Measurements from ENCODE around the gene OR1K1.
"Not testable (repeated sequence)": the region's sequence is repeated elsewhere in the genome, so short reads cannot be mapped to it uniquely, and the experiment has no call there.

The OR1K1 gene

DNA sequence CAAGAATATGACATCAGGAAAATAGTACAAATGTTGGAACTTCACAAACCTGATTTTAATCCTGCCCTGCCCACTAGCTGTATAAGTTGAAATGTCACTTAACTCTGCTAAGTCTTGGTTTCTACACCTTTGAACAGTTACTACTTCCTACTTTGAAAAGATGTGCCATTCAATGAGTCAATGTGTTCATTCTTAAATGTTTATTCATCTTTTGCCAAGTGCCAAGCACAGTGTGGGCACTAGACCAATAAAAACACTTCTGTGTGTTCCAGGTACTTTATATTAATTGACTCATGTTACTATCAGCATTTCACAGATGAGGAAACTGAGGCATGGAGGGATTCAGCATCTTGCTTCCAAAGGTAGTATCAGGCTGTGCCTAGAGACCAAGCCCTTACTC, 15.6 kb downstream of the OR1K1 start:
- H3K4me1 ChIP-seq (ENCODE audit: control insufficient read depth, insufficient read depth, low read length), result no peaks in the 10 kb centered on the region
- no peaks in the 10 kb centered on the region for H3K27me3 ChIP-seq (ENCODE audit: control insufficient read depth, insufficient read depth, low read length)
- H3K27ac ChIP-seq (ENCODE audit: low read depth, low read length), result no peak overlapping the region
- H3K4me3 ChIP-seq (ENCODE audit: low read depth, low read length), result no peak overlapping the region
- H3K36me3 ChIP-seq (ENCODE audit: control insufficient read depth, insufficient read depth, low read length), result peaks cover 29% of the 10 kb centered on the region
- no peak overlapping the region for H3K9ac ChIP-seq (ENCODE audit: low read depth, low read length)
- H3K9me3 ChIP-seq (ENCODE audit: control insufficient read depth, insufficient read depth, low read length), result no peaks in the 10 kb centered on the region

DNA sequence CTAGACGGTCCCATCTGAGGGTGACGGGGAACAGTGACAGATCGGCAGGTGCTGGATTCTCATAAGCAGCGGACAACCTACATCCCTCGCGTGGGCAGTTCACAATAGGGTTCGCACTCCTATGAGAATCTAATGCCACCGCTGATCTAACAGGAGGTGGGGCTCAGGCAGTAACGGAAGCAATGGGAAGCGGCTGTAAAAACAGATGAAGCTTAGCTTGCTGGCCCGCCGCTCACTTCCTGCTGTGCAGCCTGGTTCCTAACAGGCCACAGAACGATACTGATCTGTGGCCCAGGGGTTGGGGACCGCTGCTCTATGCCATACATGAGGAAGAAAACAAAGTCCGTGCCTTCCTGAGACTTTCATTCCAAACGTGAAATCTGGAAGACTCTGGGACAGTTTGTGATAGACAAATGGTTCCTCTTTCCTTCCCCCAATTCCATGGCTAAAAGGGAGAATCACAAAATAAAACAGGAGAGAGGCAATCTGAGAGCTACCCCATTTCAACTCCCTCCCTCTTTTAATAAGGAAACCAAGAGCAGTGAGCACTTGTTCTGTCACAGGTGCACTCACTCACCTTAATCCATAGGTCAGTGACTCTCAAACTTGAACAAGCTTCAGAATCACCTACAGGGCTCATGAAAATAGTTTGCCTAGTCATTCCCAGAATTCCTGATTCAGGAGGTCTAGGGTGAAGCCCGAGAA, 16.4 kb downstream of the OR1K1 start:
- Histone ChIP-seq H3K36me3 (ENCODE audit: control insufficient read depth, insufficient read depth, low read length) (peaks cover 36% of the 10 kb centered on the region), H3K4me1 (ENCODE audit: control insufficient read depth, insufficient read depth, low read length) (no peaks in the 10 kb centered on the region), H3K9ac (ENCODE audit: low read depth, low read length) (no peak overlapping the region), H3K27ac (ENCODE audit: low read depth, low read length) (no peak overlapping the region), H3K27me3 (ENCODE audit: control insufficient read depth, insufficient read depth, low read length) (no peaks in the 10 kb centered on the region), H3K9me3 (ENCODE audit: control insufficient read depth, insufficient read depth, low read length) (no peaks in the 10 kb centered on the region), H3K4me3 (ENCODE audit: low read depth, low read length) (no peak overlapping the region)

DNA sequence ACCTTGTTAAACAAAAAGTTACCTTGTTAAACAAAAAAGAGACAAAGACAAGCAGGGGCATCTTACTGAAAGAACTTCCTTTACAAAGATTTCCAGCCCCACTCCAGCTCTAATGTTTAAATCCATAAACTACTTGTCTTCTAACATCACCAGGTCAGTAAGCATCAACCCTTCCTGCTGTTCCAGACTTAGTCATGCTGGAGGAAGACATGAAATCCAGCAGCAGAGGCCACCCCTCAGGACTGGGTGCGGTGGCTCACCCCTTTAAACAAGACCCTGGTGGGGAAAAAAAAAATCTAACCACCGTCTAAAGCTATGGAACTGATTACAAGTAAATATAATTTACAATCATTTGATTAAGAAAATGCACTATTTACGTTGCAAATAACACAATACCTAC, 19.4 kb downstream of the OR1K1 start:
- Histone ChIP-seq H3K9ac (ENCODE audit: low read depth, low read length) (no peak overlapping the region), H3K27ac (ENCODE audit: low read depth, low read length) (no peak overlapping the region), H3K9me3 (ENCODE audit: control insufficient read depth, insufficient read depth, low read length) (no peaks in the 10 kb centered on the region), H3K27me3 (ENCODE audit: control insufficient read depth, insufficient read depth, low read length) (no peaks in the 10 kb centered on the region), H3K4me1 (ENCODE audit: control insufficient read depth, insufficient read depth, low read length) (no peaks in the 10 kb centered on the region), H3K4me3 (ENCODE audit: low read depth, low read length) (no peak overlapping the region), H3K36me3 (ENCODE audit: control insufficient read depth, insufficient read depth, low read length) (peaks cover 65% of the 10 kb centered on the region)

DNA sequence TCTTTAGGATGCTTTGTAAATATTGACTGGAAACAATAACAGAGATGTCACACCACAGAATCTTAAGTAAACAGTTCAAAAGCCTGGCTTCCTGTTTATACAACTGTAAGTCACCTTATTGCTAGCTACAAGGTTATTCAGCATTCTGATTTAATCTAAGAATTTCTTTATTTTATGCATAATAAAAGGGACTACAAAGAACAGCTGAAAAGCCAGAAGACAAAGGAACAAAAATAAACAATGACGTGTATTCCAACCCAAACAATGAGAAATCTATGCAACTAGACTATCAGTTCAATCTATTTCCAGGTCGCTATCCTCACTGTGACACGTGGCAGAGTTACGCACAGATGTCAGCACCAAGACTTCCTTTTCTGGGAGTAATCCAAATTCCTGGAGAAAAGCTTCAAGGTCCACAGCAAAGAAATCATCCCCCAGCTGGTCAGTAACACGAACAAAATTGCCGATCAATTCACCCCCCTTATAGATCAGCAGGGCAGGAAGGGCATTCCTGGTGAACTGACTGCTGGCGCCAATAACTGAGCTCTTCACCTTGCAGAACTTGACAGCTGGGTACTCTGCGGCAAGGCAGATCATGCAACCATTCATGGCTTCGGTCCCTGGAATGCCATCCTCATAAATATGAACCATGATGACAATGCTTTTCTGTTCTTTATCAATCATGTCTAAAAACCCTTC, 20.0 kb downstream of the OR1K1 start:
- no peaks in the 10 kb centered on the region for H3K9me3 ChIP-seq (ENCODE audit: control insufficient read depth, insufficient read depth, low read length)
- peaks cover 71% of the 10 kb centered on the region for H3K36me3 ChIP-seq (ENCODE audit: control insufficient read depth, insufficient read depth, low read length)
- no peak overlapping the region for H3K27ac ChIP-seq (ENCODE audit: low read depth, low read length)

DNA sequence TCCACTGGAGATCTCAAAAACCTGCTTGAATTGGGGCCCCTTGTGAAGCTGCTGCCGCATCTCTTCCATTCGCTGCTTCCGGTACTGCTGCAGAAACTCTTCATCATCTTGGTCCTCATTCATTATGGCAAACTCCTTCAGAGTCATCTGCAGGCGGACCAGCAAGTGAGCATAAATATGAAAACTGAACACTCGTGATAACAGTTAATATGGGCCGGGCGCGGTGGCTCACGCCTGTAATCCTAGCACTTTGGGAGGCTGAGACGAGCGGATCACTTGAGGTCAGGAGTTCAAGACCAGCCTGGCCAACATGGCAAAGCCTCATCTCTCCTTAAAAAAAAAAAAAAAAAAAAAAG, 20.5 kb downstream of the OR1K1 start:
- Histone ChIP-seq H3K36me3 (ENCODE audit: control insufficient read depth, insufficient read depth, low read length) (peaks cover 75% of the 10 kb centered on the region), H3K9ac (ENCODE audit: low read depth, low read length) (no peak overlapping the region), H3K27me3 (ENCODE audit: control insufficient read depth, insufficient read depth, low read length) (no peaks in the 10 kb centered on the region), H3K4me1 (ENCODE audit: control insufficient read depth, insufficient read depth, low read length) (no peaks in the 10 kb centered on the region), H3K9me3 (ENCODE audit: control insufficient read depth, insufficient read depth, low read length) (no peaks in the 10 kb centered on the region), H3K4me3 (ENCODE audit: low read depth, low read length) (no peak overlapping the region), H3K27ac (ENCODE audit: low read depth, low read length) (no peak overlapping the region)

More for the DNA sequence above, 20.0 kb downstream of the OR1K1 start:
- H3K9ac ChIP-seq (ENCODE audit: low read depth, low read length), result no peak overlapping the region
- H3K27me3 ChIP-seq (ENCODE audit: control insufficient read depth, insufficient read depth, low read length), result no peaks in the 10 kb centered on the region
- no peak overlapping the region for H3K4me3 ChIP-seq (ENCODE audit: low read depth, low read length)
- no peaks in the 10 kb centered on the region for H3K4me1 ChIP-seq (ENCODE audit: control insufficient read depth, insufficient read depth, low read length)

DNA sequence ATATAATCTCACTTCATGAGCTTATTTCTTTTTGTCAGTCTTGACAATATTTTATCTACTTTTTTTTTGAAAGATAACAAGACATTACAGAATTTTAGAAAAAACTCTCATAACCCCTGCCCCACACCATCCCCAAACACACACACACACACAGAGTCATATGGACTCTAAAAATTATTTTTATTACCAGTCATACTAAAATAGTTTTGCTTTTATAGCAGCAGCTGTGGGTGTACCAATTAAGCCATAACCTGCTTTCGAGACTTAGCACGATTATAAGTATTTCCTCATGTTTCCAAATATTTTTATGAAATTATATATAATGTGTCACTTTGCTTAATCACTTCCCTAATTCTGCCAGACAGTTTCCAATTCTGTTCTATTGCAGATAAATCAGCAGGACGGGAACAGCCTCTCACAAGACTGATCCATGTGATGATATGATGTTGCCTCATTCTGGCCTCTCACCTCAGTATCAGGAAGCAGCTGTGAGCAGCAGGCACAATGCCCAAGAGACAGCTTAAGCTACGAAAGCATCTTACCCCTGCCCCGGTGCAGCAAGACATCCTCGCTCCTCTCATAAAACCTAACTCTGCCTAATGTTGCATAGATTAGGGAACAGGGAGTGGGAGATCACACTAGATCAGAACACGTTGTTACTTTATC, 21.5 kb downstream of the OR1K1 start:
- Histone ChIP-seq H3K9me3 (ENCODE audit: control insufficient read depth, insufficient read depth, low read length) (no peaks in the 10 kb centered on the region), H3K9ac (ENCODE audit: low read depth, low read length) (no peak overlapping the region), H3K4me3 (ENCODE audit: low read depth, low read length) (no peak overlapping the region), H3K36me3 (ENCODE audit: control insufficient read depth, insufficient read depth, low read length) (peaks cover 84% of the 10 kb centered on the region), H3K27me3 (ENCODE audit: control insufficient read depth, insufficient read depth, low read length) (no peaks in the 10 kb centered on the region), H3K27ac (ENCODE audit: low read depth, low read length) (no peak overlapping the region), H3K4me1 (ENCODE audit: control insufficient read depth, insufficient read depth, low read length) (no peaks in the 10 kb centered on the region)

DNA sequence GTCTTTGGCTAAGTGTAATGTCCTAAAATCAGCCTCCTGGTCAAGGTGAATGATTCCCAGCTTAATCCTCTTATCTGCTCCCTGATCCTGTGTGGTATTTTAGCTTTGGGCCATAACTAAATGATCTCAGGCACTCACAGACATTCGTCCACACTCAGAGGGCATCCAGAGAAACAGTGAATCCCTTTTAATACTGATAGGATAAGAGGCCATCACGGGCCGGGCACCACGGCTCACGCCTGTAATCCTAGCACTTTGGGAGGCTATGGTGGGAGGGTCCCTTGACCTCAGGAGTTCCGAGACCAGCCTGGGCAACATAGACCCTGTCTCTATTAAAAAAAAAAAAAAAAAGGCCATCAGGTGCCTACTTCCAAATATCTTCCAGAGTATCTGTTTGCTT, 22.1 kb downstream of the OR1K1 start:
- Histone ChIP-seq H3K9me3 (ENCODE audit: control insufficient read depth, insufficient read depth, low read length) (no peaks in the 10 kb centered on the region), H3K27ac (ENCODE audit: low read depth, low read length) (no peak overlapping the region), H3K9ac (ENCODE audit: low read depth, low read length) (no peak overlapping the region), H3K4me1 (ENCODE audit: control insufficient read depth, insufficient read depth, low read length) (peaks cover 6% of the 10 kb centered on the region), H3K4me3 (ENCODE audit: low read depth, low read length) (no peak overlapping the region), H3K36me3 (ENCODE audit: control insufficient read depth, insufficient read depth, low read length) (peaks cover 89% of the 10 kb centered on the region), H3K27me3 (ENCODE audit: control insufficient read depth, insufficient read depth, low read length) (no peaks in the 10 kb centered on the region)

DNA sequence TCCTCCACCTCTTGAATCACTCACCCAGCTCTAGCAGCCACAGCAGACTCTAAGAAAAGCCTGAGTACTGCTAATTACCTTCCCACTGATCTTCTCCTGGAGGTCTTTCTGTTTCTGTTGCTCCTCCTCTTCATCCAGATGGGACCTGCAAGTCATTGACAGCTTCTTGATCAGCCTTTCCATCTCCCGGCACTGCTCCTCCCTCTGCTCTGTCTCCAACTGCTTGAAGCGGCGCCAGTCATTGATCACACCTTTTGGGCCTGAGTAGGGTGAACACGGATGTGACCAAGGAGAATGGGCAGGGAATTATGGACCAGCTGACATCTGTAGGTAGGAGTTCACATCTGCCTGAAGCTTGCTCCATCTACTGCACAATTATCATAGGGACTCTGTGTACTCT, 23.0 kb downstream of the OR1K1 start:
- Histone ChIP-seq H3K4me3 (ENCODE audit: low read depth, low read length) (no peak overlapping the region), H3K27ac (ENCODE audit: low read depth, low read length) (no peak overlapping the region), H3K4me1 (ENCODE audit: control insufficient read depth, insufficient read depth, low read length) (peaks cover 9% of the 10 kb centered on the region), H3K9me3 (ENCODE audit: control insufficient read depth, insufficient read depth, low read length) (no peaks in the 10 kb centered on the region), H3K36me3 (ENCODE audit: control insufficient read depth, insufficient read depth, low read length) (peaks cover 83% of the 10 kb centered on the region), H3K9ac (ENCODE audit: low read depth, low read length) (no peak overlapping the region), H3K27me3 (ENCODE audit: control insufficient read depth, insufficient read depth, low read length) (no peaks in the 10 kb centered on the region)

DNA sequence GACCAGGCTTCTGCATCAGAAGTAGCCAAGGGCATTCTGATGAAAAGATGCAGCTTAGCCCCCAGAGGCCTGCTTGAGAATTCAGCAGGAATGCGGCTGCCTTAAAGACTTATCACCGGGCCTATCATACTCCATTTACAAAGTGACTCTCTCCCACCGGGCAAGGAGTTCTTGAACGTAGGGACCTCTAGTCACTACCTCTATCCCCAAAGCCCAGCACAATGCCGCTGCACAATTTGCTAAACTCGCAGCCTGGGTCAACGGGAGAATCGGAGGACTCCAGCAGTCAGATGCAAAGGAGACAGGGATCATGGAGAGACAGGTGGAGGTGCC, 27.8 kb downstream of the OR1K1 start:
- peak overlapping the region; percentile 100 for H3K4me3 ChIP-seq (ENCODE audit: low read depth, low read length)
- no peaks in the 10 kb centered on the region for H3K27me3 ChIP-seq (ENCODE audit: control insufficient read depth, insufficient read depth, low read length)
- H3K36me3 ChIP-seq (ENCODE audit: control insufficient read depth, insufficient read depth, low read length), result peaks cover 39% of the 10 kb centered on the region
- peak overlapping the region; percentile 85 for H3K9ac ChIP-seq (ENCODE audit: low read depth, low read length)
- peaks cover 9% of the 10 kb centered on the region for H3K4me1 ChIP-seq (ENCODE audit: control insufficient read depth, insufficient read depth, low read length)
- H3K9me3 ChIP-seq (ENCODE audit: control insufficient read depth, insufficient read depth, low read length), result no peaks in the 10 kb centered on the region
- H3K27ac ChIP-seq (ENCODE audit: low read depth, low read length), result peak overlapping the region; percentile 96

DNA sequence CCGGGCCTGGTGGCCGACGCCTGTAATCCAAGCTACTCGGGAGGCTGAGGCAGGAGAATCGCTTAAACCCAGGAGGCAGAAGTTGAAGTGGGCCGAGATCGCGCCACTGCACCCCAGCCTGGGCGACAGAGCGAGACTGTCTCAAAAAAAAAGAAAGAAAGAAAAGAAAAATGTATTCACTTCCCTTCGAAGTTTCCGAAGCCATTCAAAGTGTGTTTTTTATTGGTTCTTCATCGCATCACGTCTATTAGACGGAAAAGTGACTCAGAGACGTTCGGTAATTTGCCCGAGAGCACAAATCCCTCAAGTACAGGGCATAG, 29.0 kb downstream of the OR1K1 start:
- not testable (repeated sequence) for H3K4me1 ChIP-seq (ENCODE audit: control insufficient read depth, insufficient read depth, low read length); H3K9ac ChIP-seq (ENCODE audit: low read depth, low read length); H3K9me3 ChIP-seq (ENCODE audit: control insufficient read depth, insufficient read depth, low read length); H3K27me3 ChIP-seq (ENCODE audit: control insufficient read depth, insufficient read depth, low read length)
- Histone ChIP-seq H3K27ac (ENCODE audit: low read depth, low read length) (peak overlapping the region; percentile 96), H3K4me3 (ENCODE audit: low read depth, low read length) (peak overlapping the region; percentile 100), H3K36me3 (ENCODE audit: control insufficient read depth, insufficient read depth, low read length) (peaks cover 28% of the 10 kb centered on the region)

DNA sequence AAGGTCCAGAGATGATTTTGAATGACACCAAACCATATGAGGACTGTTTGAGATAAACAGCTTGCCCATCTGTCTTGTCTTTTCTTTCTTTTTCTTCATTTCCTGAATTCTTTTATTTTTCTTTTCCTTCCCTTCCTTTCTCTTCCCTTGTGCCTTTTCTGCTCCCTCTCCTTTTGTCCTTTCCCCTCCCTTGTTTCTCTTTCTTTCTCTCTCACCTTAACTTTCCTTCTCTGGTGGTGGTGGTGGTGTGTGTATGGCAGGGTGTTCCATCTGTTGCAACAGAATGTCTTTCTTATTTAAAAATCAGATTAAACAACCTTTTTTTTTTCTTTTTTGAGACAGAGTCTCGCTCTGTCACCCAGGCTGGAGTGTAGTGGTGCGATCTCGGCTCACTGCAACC, 32.3 kb downstream of the OR1K1 start:
- peaks cover 2% of the 10 kb centered on the region; the same call in 1 of the 2 replicates for H3K4me1 ChIP-seq (ENCODE audit: control insufficient read depth, insufficient read depth, low read length)
- H3K4me3 ChIP-seq (ENCODE audit: low read depth, low read length), result no peak overlapping the region
- H3K36me3 ChIP-seq (ENCODE audit: control insufficient read depth, insufficient read depth, low read length), result no peaks in the 10 kb centered on the region
- no peaks in the 10 kb centered on the region for H3K9me3 ChIP-seq (ENCODE audit: control insufficient read depth, insufficient read depth, low read length)
- H3K27me3 ChIP-seq (ENCODE audit: control insufficient read depth, insufficient read depth, low read length), result no peaks in the 10 kb centered on the region
- H3K27ac ChIP-seq (ENCODE audit: low read depth, low read length), result no peak overlapping the region
- H3K9ac ChIP-seq (ENCODE audit: low read depth, low read length), result no peak overlapping the region

All from HUES48 (cell line).